Epithelial cell of esophagus (primary cell): Measurements from ENCODE around the gene SGK1.
"Not testable (repeated sequence)": the region's sequence is repeated elsewhere in the genome, so short reads cannot be mapped to it uniquely, and the experiment has no call there.

ENCODE experiments used
- DNase-seq: peaks from one replicate; pipeline ENCODE4 v3.0.0; 2010; ENCODE audit warnings: low read depth
- H3K4me3 ChIP-seq: 2 replicates; pipeline ENCODE4 v1.5.1; 2011; ENCODE audit warnings: mild to moderate bottlenecking, low read length, control low read depth
- CTCF ChIP-seq: IDR thresholded peaks from 2 replicates; pipeline ENCODE4 v1.5.1; 2011; ENCODE audit warnings: low read depth, mild to moderate bottlenecking, low read length, control low read depth, inconsistent platforms; ENCODE audit not compliant: insufficient read depth; ENCODE audit errors: missing control alignments

The SGK1 gene

GRCh38 chr6:134291156-134291555 lies 26.8 kb downstream of the SGK1 start:
- H3K4me3 ChIP-seq, result no peak overlapping the region
- no peak for DNase-seq
- no peak for TF ChIP-seq CTCF

- peak; percentile 35 for DNase-seq
- H3K4me3 ChIP-seq, result no peak overlapping the region
- TF ChIP-seq CTCF, result no peak
These were observed 28.7 kb downstream of the SGK1 start for GRCh38 chr6:134289204-134289575.

GRCh38 chr6:134288538-134289203 lies 29.2 kb downstream of the SGK1 start:
- H3K4me3 ChIP-seq, result no peak overlapping the region
- DNase-seq, result peak; percentile 83
- no peak for TF ChIP-seq CTCF

GRCh38 chr6:134287859-134288537 lies 29.9 kb downstream of the SGK1 start:
- DNase-seq, result no peak
- TF ChIP-seq CTCF, result no peak
- no peak overlapping the region for H3K4me3 ChIP-seq

GRCh38 chr6:134282816-134283215 lies 35.1 kb downstream of the SGK1 start:
- no peak for DNase-seq
- no peak overlapping the region for H3K4me3 ChIP-seq
- no peak for TF ChIP-seq CTCF

GRCh38 chr6:134281388-134281787 lies 36.5 kb downstream of the SGK1 start:
- DNase-seq, result no peak
- TF ChIP-seq CTCF, result no peak
- no peak overlapping the region for H3K4me3 ChIP-seq

GRCh38 chr6:134278000-134278399 lies 39.9 kb downstream of the SGK1 start:
- no peak overlapping the region for H3K4me3 ChIP-seq
- no peak for TF ChIP-seq CTCF
- no peak for DNase-seq

GRCh38 chr6:134276891-134277377 lies 41.0 kb downstream of the SGK1 start:
- not testable (repeated sequence) for H3K4me3 ChIP-seq, DNase-seq
